TTC549 (cell line): ENCODE results near the gene MYMX.

Experiments
- FAIRE-seq: peaks from 2 replicates; lab custom pipeline; 2012; peaks lifted over from hg19 to GRCh38; lab: Jason Lieb, UNC

Gene MYMX

DNA sequence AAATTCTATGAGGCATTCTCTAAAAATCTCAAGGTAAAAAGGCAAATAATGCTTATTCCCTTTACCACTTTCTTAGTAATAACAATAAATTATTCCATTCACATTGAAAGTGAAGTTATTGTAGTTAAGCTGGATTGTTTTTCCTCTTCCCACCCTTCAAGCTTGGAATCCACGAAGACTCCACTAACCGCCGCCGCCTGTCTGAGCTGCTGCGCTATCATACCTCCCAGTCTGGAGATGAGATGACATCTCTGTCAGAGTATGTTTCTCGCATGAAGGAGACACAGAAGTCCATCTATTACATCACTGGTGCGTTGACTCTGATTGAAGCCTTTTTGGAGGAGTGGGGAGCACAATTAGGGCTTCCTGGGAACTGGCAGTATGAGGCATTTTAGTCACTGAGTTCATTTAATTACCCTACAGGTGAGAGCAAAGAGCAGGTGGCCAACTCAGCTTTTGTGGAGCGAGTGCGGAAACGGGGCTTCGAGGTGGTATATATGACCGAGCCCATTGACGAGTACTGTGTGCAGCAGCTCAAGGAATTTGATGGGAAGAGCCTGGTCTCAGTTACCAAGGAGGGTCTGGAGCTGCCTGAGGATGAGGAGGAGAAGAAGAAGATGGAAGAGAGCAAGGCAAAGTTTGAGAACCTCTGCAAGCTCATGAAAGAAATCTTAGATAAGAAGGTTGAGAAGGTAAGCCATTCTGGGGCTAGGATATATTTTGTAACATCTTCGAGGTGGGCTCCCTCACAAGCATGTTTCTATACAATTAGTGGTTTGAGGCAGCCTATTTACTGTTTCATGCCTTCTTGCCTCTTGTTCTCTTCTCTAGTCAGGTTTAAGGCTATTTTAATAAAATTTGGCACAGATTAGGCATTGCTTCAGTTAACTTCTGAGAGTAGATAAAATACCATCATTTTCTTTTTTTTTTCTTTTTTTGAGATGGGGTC, 35.1 kb downstream of the MYMX start:
- FAIRE-seq, result no peak

DNA sequence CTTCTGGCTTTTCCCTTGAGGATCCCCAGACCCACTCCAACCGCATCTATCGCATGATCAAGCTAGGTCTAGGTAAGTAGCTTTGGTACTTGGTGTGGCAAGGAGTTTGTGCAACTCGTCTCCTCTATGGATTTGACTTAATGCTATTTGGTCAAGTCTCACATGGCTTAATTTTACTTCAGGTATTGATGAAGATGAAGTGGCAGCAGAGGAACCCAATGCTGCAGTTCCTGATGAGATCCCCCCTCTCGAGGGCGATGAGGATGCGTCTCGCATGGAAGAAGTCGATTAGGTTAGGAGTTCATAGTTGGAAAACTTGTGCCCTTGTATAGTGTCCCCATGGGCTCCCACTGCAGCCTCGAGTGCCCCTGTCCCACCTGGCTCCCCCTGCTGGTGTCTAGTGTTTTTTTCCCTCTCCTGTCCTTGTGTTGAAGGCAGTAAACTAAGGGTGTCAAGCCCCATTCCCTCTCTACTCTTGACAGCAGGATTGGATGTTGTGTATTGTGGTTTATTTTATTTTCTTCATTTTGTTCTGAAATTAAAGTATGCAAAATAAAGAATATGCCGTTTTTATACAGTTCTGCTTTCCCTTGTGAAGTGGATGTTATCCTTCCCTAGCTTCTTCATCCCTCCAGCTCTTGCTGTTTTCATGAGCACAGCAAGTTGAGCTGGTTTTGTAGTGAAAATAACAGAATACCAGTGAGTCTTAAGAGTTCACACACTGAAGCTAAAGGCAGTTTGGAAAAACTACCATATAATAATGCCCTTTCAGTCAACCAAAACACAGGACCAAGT, 36.8 kb downstream of the MYMX start:
- no peak for FAIRE-seq

DNA sequence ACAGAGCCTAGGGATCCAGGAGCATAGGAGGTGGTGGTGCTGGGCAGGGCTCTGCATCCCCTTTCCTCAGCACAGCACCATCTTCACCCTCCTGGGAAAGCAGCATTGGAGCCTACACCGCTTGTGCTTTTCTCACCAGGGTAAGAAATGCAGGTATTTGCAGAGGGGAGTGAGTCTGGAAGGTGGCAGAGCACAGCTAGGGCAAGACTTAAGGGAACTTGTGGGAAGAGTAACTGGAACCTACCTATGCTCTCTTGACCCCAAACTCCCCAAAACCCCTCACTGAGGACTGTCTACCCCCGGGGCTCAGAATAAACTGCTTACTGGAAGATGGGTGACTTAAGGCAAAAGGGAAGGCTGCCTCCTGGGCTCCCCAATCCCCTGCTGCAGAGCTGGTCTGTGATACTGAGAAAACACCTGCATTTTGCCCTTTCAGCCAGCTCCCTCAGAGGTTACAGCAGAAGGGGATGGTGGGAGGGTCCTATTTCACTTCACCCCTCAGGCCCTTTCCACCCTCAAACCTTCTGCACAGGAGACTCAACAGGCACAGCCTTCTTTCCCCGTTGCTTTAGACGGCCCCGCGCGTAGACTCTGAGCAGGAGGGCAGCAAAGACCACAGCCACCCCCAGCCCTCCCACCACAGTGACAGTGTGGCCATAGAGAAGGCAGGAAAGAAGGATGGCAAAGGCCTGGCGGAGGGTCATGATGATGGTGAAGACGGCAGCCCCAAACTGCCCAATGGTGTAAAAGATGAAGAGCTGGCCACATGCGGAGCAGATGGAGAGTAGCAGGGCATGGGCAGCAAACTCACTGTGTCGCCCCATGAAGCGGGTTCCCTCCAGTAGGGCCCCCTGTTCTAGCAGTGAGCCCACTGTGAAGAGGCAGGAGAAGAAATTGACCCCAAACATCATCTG, 37.7 kb downstream of the MYMX start:
- no peak for FAIRE-seq

DNA sequence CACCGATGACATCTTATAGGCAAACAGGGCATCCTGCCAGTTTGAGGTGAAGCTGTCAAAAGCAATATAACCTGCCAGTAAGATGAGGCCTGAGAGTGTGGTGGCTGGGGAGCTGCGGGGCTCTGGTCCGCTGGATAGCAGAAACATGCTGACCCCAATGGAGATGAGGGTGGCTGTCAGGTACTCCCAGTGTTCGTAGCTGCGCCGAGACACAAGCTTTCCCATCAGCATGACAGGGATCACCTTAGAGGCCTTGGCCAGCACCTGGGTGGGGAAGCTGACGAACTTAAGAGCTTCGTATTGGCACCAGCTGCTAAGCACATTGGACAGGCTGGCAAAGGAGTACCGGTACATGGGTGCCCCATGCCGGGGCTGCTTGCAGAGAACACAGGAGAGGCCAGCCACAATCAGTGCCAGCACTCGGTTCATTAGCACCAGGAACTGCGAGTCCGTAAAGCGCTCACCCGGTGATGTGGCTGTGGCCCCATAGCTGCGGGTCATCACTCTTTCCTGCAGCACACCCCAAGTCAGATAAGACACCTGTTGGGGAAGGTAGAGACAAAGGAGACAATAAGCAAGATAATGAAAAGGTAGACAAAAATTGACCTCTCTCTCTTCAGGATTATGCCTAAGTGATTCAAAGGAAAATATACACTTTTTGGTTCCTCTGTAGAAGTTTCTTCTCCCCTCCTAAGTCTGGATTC, 38.5 kb downstream of the MYMX start:
- FAIRE-seq, result no peak

DNA sequence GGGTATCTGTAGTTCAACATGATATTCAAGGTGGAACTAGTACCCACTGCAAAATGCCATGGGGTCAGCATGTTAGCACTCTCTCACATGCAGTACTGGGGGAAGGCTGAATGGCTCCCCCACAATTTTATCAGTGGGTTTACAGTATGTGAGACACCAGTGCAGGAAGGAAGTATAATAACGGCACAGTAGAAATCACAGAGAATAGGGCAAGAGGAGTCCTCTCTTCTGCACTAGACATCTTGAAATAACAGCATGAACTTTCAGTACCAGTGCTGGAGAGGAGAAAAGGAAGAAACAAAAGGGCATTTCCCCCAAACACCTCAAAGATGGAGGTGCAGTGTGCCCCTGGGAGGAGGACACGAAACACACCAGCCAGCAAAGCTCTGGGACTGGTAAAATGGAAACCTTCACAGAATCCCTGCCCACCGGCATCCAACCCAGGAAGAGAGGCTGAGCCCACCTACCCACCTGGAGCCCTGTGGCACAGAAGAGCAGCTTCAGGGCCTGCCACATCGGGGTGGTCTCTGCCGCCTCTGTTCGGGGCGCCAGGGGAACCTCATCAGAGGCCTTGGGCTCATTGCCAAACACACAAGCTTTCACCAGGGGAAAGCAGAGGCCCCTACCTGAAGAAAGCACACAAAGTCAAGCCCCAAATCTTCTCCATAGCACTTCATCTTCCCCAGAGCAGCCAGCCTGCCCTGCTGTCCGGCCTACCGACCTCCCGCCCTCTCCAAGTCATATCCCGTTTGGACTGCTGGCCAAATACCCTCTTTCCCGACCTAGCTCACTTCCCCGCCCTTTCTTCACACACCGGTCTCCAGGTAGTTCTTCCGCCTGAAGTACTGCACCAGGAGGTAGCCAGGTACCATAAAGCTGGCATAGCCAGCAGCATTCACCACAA, 39.4 kb downstream of the MYMX start:
- no peak for FAIRE-seq

GRCh38 chr6:44256775-44257024, 40.0 kb downstream of the MYMX start:
- FAIRE-seq, result no peak

DNA sequence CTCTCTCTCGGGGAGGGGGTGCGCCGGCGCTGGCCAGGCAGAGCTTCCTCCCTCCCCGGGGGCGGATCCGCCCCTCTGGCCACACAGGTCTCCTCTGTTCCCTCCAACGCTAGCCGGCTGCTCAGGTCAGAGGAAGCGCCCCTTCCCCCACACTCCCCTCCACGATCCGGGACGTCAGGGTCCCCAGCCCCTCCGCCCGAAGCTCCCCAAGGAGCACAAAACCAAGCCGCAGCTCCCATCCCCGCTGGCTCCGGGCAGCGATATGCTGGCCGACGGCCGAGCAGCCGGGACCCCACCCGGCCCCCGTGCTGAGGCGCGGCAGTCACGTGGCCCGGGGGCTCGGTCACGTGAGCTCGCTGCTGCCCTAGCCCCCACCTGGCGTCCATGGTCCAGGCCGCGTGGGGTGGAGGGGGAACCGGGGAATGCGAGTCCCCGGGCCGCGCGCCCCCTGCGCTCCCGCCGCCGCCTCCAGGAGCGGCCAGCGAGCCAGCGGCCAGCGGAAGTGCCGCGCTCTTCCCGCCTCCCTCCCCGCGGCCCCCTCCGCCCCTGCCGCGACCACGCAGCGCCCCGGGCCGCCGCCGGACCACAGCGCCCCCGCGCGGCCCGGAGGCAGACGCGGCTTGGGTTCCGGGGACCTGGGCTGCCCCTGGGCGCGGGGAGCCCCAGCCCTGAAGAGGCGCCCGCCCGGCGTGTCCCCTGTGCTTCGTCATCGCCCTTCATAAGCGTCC, 40.5 kb downstream of the MYMX start, which contains the start of gene SLC35B2:
TSS of gene SLC35B2 (minus strand) at position 504 of the 728 bp plus-strand sequence. CDS start at position 386, 118 bp downstream.
- FAIRE-seq, result no peak

- no peak for FAIRE-seq
These were observed 41.1 kb downstream of the MYMX start for GRCh38 chr6:44257753-44258324.

DNA sequence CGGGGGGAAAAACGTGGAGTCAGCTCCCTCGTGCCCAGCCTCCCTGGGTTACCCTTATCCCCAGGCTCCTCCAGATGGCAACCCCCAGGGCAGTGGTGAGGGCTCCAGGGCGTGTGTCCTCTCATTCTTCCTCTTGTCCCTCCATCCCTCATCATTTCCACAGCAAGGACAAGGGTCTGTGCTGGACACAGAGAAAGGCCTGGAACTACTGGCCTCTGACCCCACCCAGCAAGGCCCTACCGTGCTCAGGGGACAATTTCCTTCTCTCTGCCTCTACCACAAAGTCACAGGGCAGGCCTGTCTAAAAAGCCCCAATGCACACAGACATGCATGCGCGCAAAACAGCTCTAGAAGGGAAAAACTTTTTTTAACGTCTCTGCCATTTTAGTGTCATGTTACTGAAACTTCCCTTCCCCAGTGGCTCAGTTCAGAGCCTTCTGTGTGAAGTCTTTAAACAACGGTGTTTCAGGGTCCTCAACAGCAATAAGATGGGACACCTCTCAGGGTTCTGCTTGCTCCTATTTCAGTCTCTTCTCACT, 41.7 kb downstream of the MYMX start:
- FAIRE-seq, result no peak

GRCh38 chr6:44258921-44259320, 42.2 kb downstream of the MYMX start:
- FAIRE-seq, result no peak

- no peak for FAIRE-seq
These were observed 43.3 kb downstream of the MYMX start for GRCh38 chr6:44260011-44260410.

DNA sequence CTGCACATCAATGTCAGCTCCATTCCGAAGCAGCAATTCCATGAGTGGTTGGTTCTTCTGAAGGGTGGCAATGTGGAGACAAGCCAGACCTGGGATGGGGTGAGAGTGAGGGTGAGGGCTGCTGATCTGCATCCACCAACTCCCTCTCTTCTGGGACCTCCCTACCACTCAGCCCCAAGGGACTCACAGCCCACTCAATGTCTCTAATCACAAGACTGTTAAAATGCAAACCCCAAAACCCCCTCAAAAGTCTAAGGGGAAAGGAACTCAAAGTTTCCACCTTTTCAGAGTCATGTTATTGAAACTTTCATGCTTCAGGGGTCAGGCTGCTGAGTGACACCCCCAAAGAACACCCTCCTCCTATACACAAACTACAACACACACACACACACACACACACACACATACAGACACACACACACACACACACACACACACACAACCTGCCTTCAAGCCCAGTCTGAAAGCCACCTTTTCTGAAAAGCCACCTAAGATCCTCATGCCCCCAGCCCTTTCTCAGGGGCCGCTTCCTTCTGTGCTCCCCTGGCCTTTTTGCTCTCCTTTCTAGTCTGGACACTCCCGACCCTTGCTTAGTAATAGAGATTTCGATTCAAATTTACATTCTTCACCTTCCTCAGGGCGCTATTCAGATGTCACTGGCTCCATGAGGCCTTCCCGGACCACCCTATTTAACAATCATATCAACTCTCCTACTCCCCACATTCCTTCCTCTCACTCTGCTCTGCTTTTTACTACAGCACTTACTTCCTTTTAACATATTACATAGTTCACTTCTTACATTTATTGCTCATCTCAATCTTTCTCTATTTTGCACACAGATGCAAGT, 43.9 kb downstream of the MYMX start:
- FAIRE-seq, result no peak

DNA sequence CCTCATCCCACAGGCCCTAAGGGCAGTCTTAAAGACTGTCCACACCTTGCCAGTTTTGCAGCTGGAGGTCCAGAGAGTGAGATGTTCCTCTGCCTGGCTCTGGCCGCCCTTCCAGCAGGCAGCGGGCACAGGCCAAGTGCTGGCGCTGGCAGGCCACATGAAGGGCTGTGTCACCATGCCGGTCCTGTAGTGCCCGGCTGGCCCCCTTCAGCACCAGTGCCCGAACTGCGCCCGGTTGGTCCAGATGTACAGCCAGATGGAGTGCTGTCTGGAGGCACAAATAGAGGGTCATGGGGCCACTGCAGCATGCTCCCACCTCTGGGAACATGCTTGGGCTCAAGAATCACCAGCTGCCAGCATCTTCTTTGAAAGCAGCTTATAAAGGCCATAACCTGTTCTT, 44.9 kb downstream of the MYMX start:
- no peak for FAIRE-seq

DNA sequence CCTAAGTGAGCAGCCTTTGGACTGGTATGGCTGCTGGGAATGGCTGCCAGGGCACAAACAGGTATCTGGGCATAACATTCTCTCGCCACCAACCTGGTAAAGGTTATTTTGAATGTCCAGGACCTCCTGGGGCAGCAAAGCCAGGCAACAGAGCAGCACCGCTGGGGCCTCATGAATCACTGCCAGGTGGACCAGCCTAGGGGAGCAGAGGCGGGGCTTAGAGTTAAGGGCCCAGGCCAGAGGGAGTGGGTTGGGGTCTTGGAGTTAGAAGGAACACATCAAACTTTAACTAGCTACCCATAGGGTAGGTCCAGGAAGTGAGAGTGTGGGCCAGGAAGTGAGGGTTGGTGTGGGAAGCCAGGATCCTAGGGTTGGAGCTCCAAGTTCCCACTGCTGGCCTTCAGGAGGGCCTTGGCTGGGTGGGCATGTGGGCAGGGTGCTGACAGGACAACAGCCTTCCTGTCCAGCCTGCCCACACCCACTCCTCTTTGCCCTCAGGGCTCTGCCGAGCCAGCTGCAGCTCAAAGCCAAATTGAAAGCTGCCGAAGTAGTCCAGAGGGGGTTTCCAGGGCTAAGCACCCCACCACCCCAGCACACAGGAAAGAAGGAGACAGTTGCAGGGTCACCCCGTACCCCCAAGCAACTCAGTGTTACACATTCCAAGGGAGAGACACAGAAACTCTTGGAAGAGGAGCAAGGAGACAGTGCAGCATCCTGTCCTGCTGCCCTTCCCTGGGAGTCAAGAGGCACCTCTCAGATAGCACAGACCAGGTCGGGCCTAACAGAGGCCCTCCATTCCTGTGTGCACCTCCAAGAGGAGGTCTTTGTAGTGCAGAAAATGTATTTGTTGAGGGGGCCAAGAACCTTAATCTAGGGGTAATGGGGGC, 46.0 kb downstream of the MYMX start:
- FAIRE-seq, result no peak

GRCh38 chr6:44263354-44264100, 46.8 kb downstream of the MYMX start:
- FAIRE-seq, result no peak

DNA sequence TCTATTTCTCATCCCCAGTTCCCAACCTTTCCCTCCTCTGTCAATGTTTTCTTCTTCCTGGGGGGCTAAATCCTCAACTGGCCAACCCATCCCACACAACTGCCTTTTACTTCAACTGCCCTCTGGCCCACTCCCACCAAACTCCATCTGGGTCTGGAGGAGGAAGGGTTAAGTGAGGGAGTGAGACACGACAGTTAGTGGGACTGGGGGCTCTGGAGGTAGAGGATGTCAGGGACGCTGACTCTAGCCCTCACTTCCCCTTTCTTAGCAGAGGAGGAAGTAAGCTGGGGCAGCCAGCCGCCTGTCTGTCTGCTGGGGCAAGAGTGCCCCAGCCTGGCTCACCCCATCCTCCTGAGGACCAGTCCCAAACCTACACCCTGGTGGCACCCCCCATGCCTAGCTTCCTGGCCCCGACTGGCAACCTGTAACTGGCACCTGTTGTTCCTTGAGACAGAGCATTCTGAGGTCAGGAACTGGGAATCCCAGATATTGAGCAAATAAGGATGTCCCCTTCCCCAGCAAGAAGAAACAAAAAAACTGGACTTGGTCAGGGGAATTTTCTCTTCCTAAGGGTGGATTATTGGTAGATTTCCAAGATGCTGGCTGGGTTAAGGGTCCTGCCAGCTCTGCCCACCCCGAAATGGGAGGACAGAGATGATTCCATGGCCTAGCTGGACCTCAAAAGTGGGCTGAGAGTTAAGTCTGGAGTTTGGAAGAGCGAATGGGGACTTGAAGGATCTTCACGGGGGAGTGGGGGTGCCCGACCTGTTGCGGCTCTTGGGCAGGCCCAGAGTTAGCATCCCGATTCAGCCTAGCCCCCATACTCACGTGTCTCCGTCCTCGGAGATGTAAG, 47.7 kb downstream of the MYMX start:
- FAIRE-seq, result no peak
